Left hindlimb (tissue), 1 donor: ENCODE measurements around the gene ZAR1L.
"Not testable (repeated sequence)": the region's sequence is repeated elsewhere in the genome, so short reads cannot be mapped to it uniquely, and the experiment has no call there.

Source experiments
- DNase-seq: peaks from one replicate; pipeline ENCODE4 v3.0.0-alpha.2; 2018

Gene ZAR1L

DNA sequence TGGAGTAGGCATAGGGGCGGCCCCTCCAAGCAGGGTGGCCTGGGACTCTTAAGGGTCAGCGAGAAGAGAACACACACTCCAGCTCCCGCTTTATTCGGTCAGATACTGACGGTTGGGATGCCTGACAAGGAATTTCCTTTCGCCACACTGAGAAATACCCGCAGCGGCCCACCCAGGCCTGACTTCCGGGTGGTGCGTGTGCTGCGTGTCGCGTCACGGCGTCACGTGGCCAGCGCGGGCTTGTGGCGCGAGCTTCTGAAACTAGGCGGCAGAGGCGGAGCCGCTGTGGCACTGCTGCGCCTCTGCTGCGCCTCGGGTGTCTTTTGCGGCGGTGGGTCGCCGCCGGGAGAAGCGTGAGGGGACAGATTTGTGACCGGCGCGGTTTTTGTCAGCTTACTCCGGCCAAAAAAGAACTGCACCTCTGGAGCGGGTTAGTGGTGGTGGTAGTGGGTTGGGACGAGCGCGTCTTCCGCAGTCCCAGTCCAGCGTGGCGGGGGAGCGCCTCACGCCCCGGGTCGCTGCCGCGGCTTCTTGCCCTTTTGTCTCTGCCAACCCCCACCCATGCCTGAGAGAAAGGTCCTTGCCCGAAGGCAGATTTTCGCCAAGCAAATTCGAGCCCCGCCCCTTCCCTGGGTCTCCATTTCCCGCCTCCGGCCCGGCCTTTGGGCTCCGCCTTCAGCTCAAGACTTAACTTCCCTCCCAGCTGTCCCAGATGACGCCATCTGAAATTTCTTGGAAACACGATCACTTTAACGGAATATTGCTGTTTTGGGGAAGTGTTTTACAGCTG is at the start of gene ZAR1L, which contains the start of gene BRCA2:
Gene ZAR1L, minus strand, starts transcription at position 126 of the 790 bp plus-strand sequence. CDS start 3,438 bp downstream, outside the sequence.
Gene BRCA2, plus strand, starts transcription at position 271 of the 790 bp plus-strand sequence. CDS start 953 bp downstream, outside the sequence.
- DNase-seq: peak; percentile 92

GRCh38 chr13:32362574-32362973 is 47.4 kb upstream of the ZAR1L start:
- DNase-seq: no peak

GRCh38 chr13:32355935-32356334 is 40.8 kb upstream of the ZAR1L start:
- DNase-seq: not testable (repeated sequence)

- no peak for DNase-seq
Measured at GRCh38 chr13:32354040-32354439, 38.9 kb upstream of the ZAR1L start.

- DNase-seq: not testable (repeated sequence)
Measured at GRCh38 chr13:32350839-32351441, 35.8 kb upstream of the ZAR1L start.

GRCh38 chr13:32347651-32348050 is 32.5 kb upstream of the ZAR1L start:
- no peak for DNase-seq

GRCh38 chr13:32340914-32341313 is 25.8 kb upstream of the ZAR1L start:
- no peak for DNase-seq

DNA sequence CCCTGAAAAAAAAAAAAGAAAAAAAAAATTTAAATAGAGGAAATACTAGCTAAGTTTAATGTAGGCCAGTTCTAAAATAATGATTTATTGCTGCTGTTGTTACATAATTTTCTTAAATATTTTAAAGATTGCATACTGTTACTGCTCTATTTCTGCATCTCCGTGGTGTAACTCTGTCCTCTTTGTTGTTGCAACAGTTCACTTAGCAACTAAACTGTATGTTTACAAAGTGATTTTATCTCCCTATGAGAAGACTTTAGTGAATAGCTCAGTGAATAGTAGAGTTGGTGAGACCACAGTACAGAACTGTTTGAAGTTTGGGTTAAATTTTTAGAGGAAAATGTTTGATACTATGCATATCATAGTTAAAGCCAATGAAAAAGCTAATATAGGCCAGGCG is 19.5 kb upstream of the ZAR1L start:
- no peak for DNase-seq

- no peak for DNase-seq
Measured at GRCh38 chr13:32330441-32330840, 15.3 kb upstream of the ZAR1L start.

DNA sequence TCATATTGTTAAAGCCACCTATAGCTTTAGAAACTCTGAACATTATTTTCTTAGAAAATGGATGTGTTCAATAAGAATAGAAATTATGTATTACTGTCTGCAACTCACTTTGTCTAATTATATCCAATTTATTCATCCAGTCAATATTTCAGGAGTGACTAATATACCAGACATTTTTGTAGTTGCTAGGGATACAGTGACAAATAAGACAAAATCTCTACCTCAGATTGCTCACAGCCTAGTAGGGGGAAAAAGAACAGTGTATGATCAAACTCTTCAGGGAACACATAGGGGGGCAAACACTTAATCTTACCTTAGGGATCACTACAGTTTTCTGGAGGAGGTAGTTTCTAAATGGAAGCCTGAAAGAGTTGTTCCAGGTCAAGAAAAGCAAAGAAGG is 8.7 kb upstream of the ZAR1L start:
- no peak for DNase-seq

- no peak for DNase-seq
Measured at GRCh38 chr13:32320528-32320927, 5.4 kb upstream of the ZAR1L start.

GRCh38 chr13:32317716-32318465 is 2.7 kb upstream of the ZAR1L start:
- DNase-seq: no peak

DNA sequence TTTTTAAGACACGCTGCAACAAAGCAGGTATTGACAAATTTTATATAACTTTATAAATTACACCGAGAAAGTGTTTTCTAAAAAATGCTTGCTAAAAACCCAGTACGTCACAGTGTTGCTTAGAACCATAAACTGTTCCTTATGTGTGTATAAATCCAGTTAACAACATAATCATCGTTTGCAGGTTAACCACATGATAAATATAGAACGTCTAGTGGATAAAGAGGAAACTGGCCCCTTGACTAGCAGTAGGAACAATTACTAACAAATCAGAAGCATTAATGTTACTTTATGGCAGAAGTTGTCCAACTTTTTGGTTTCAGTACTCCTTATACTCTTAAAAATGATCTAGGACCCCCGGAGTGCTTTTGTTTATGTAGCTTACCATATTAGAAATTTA is 1.3 kb upstream of the ZAR1L start:
- DNase-seq: no peak

DNA sequence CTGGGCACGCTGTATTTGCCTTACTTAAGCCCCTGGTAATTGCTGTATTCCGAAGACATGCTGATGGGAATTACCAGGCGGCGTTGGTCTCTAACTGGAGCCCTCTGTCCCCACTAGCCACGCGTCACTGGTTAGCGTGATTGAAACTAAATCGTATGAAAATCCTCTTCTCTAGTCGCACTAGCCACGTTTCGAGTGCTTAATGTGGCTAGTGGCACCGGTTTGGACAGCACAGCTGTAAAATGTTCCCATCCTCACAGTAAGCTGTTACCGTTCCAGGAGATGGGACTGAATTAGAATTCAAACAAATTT is 821 bp upstream of the ZAR1L start:
- no peak for DNase-seq

- DNase-seq: peak; percentile 31
Measured at GRCh38 chr13:32314271-32315237, 609 bp downstream of the ZAR1L start.

DNA sequence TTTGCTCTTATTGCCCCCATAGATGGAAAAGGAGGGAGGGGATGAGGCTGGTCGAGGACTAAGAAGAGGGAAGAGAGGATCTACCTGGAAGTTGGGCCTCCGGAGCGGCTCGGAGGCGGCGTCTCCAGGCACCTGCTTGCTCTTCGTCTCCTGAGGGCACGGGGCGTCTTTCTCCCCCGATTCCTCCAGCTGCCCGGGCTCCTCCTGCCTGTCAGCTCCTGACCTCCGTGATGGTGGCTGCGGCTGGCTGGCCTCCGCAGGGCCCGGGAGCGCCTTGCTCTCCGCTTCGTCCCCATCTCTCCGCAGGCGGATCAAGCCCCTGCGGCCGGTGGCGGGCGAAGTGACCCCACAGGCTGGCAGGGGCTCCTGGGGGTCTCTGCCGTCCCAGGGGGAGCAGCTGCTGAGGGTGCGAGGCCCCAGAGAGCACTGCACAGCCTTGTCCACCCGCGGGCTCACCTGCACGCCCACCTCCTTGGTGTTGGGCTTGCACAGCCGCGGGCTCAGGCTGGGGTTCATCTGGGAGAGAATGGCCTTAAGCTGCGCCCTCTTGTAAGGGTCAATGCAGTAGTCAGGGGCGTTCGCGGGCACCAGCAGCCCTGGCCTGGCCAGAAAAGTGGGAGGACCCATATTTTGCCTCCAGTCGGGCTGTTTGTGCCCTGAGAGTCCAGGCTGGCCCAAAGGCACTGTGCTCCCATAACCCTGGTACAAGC is 3.8 kb downstream of the ZAR1L start:
- no peak for DNase-seq

DNA sequence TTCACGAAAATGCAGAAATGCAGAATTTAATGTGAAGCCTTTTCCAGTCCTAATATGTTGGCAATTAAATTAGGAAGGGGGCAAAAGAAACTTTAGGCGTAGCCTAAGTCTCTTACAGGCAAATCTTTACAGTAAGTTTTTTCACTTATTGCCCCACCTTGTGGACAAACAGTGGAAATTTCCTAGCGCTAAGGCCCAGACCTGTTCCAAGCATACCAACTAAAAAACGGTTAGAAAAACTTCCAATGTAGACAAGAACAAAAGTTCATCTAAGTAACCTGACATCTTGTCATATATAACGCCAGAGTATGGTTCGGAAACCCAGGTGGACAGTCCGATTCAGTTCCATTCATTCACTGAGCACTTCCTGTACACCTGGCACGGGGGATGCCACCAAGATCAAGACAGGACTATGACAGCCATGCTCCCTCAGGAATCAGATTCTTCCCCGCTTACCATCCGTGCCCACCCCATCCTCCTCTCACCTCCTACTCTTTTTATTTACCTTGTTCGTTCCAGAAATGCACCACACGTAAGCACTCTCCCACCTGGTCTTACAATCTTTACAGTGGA is 4.9 kb downstream of the ZAR1L start:
- DNase-seq: peak; percentile 29

DNA sequence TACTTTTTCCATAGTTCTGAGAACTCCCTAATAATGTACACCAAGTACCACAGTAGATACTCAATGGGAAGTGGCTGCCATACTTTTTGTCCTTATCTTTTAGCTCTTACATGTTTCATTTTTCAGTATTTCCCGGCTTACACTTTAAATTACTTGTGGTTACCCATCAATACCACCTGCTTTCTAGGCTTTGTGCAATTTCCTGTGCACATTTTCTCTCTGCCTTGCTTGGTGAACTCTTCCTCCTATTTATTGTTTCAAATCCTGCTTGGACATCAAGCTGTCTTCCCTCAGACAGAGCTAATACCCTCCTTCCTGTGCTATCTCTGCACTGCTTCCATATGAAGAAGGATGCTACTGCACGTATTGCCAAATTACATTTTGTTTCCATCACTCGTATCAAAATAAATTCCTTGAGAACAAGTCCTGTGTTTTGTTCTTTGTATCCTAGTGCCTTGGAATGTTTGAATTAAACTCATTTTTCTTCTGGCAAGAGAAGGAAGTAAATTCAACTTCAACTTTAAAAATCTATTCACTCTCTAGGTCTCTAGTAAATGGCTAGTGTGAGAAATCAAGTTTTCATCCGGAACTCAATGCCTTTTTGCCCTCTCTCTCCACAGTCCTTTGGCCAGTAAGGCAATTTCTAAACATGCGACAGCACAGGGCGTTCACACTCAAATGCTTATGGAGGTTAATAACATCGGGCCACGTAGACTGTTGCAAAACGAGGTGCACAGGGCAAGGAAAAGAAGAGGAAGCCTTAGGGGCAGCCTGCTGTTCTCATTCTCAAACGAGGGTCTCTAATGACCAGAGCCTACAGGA is 5.6 kb downstream of the ZAR1L start:
- DNase-seq: no peak

GRCh38 chr13:32305646-32306045 is 9.5 kb downstream of the ZAR1L start:
- no peak for DNase-seq

DNA sequence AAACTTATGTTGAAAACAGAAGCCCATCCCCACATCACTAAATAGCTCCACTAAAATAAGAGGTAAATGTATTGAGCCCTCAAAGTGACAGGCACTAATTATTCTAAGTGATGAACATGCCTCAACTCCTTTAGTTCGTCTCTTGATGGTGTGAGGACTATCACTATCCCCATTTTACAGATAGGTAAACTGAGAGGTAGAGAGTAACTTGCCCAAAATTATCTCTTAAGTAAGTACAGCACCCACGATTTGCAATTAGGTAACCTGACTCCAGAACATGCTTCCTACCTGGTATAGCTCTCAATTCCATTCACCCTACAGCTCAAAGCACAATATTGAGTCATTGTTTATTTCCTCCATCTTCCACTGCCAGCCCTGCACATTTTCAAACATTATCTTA is 12.7 kb downstream of the ZAR1L start:
- no peak for DNase-seq

DNA sequence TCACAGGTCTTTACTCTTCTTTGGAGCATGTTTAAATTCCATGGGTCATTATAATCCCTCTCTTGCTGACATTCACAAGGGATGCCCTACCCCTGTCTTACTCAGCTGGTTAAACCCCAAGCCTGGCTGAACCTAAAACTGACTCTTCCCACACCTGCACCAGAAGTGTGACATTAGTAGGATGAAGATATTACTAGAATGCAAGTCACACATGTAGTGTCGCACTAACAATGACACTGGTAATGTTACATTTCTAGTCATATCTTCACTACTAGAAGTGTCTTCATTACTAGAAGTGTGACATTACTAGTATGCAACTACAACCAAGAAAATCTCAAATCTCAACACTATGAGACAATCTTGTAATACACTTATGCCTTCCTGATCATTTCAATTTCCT is 14.2 kb downstream of the ZAR1L start:
- DNase-seq: no peak
